Epithelial cell of proximal tubule (primary cell): ENCODE measurements around the gene RARRES2. TPM values are rescaled to one million over a fixed set of nuclear protein-coding genes. Genes with fewer than 3 reads are reported as not detected.
"Not testable (repeated sequence)": the region's sequence is repeated elsewhere in the genome, so short reads cannot be mapped to it uniquely, and the experiment has no call there.

Experiments used
- DNase-seq: peaks from one replicate; pipeline ENCODE4 v3.0.0-alpha.2; 2011; ENCODE audit warnings: low read depth
- H3K4me3 ChIP-seq: 2 replicates; pipeline ENCODE4 v1.5.1; 2011; ENCODE audit warnings: low read depth, mild to moderate bottlenecking, low read length
- total RNA-seq: library from RNA; depleted of rRNA; stranded (reverse); fragments of >200 nt; gene quantifications from 2 replicates; pipeline ENCODE4 v1.2.3, GENCODE V29; 2015
- TF ChIP-seq, protein P1 (sequence below): conservative IDR thresholded peaks from 2 replicates; pipeline ENCODE4 v1.5.1; 2012; ENCODE audit warnings: low read depth, mild to moderate bottlenecking, low read length

RARRES2 gene
- 6.1 and 9.1 TPM in 2 replicates for total RNA-seq

- TF ChIP-seq, protein P1, sequence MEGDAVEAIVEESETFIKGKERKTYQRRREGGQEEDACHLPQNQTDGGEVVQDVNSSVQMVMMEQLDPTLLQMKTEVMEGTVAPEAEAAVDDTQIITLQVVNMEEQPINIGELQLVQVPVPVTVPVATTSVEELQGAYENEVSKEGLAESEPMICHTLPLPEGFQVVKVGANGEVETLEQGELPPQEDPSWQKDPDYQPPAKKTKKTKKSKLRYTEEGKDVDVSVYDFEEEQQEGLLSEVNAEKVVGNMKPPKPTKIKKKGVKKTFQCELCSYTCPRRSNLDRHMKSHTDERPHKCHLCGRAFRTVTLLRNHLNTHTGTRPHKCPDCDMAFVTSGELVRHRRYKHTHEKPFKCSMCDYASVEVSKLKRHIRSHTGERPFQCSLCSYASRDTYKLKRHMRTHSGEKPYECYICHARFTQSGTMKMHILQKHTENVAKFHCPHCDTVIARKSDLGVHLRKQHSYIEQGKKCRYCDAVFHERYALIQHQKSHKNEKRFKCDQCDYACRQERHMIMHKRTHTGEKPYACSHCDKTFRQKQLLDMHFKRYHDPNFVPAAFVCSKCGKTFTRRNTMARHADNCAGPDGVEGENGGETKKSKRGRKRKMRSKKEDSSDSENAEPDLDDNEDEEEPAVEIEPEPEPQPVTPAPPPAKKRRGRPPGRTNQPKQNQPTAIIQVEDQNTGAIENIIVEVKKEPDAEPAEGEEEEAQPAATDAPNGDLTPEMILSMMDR: no peak
- DNase-seq: no peak
- peak within 1 kb of the TSS; percentile 54 for H3K4me3 ChIP-seq
Observed at GRCh38 chr7:150341263-150342120, at the start of gene RARRES2. RARRES2 (minus strand) TSS chr7:150341629; CDS start chr7:150340609, 1,020 bp downstream.

- DNase-seq: no peak
- no peak overlapping the region for H3K4me3 ChIP-seq
- TF ChIP-seq, protein P1: no peak
Observed at GRCh38 chr7:150390205-150390604, 48.8 kb upstream of the RARRES2 start.

DNA sequence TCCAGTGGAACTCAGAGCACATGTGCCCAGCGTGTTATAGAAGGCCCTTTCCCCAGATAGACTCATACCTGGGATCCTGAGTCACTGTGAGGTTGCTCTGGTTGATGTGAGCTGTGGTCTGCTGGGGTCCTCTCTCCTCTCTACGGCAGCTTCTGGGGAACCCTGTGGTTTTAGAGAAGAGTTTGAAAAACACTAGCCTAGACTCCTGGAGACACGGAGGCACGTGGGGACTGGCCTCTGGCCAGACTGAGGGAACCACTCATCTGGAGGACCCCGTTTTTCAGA lies 48.0 kb upstream of the RARRES2 start:
- TF ChIP-seq, protein P1: no peak
- DNase-seq: no peak
- H3K4me3 ChIP-seq: no peak overlapping the region

- no peak overlapping the region for H3K4me3 ChIP-seq
- no peak for DNase-seq
- TF ChIP-seq, protein P1: peak; percentile 69
Observed at GRCh38 chr7:150388709-150389531, 47.5 kb upstream of the RARRES2 start.

DNA sequence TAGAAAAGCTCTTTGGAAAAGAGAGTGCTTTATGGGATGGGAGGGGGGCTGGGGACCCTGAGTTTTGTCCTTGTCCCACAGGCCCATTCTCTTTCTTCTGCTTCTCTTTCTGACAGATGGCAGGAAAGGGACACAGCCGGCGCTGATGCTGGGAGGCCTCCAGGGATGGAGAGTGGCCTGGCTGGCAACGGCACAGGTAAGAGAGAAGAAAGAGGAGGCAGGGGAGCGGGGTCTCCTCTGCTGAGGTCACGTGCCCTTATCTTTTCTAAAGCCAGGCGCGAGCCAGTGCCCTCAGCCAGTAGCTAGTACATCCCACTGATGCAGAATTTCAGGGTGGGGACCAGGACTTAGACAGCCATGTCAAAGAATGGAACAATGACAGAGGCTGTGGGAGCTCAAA lies 46.9 kb upstream of the RARRES2 start:
- TF ChIP-seq, protein P1: no peak
- no peak overlapping the region for H3K4me3 ChIP-seq
- DNase-seq: no peak

DNA sequence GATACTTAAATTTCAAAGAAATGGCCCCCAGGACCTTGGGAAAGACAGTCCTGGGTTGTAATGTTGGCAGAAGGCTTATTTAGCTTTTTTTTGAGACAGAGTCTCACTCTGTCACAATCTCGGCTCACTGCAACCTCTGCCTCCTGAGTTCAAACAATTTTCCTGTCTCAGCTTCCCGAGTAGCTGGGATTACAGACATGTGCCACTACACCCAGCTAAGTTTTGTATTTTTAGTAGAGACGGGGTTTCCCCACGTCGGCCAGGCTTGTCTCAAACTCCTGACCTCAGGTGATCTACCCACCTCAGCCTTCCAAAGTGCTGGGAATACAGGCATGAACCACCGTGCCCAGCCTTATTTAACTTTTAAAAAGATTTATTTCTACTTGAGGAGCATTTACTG lies 44.5 kb upstream of the RARRES2 start:
- H3K4me3 ChIP-seq, DNase-seq: not testable (repeated sequence)

- H3K4me3 ChIP-seq: no peak overlapping the region
- no peak for DNase-seq
- TF ChIP-seq, protein P1: no peak
Observed at GRCh38 chr7:150385302-150385723, 43.9 kb upstream of the RARRES2 start.
